HG03064 (cell line): ENCODE results near the gene MEPE.

Experiments used
- ATAC-seq: cut with Tn5 transposase; IDR thresholded peaks from one replicate; pipeline ENCODE4 v1.9.1; 2021; ENCODE audit warnings: low read depth; ENCODE audit not compliant: unreplicated experiment

MEPE gene, protein sequence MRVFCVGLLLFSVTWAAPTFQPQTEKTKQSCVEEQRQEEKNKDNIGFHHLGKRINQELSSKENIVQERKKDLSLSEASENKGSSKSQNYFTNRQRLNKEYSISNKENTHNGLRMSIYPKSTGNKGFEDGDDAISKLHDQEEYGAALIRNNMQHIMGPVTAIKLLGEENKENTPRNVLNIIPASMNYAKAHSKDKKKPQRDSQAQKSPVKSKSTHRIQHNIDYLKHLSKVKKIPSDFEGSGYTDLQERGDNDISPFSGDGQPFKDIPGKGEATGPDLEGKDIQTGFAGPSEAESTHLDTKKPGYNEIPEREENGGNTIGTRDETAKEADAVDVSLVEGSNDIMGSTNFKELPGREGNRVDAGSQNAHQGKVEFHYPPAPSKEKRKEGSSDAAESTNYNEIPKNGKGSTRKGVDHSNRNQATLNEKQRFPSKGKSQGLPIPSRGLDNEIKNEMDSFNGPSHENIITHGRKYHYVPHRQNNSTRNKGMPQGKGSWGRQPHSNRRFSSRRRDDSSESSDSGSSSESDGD

GRCh38 chr4:87832669-87833068 is at the start of gene MEPE:
MEPE (plus strand) TSS chr4:87832969; CDS start chr4:87834715, 1,746 bp downstream.
- ATAC-seq = no peak

DNA sequence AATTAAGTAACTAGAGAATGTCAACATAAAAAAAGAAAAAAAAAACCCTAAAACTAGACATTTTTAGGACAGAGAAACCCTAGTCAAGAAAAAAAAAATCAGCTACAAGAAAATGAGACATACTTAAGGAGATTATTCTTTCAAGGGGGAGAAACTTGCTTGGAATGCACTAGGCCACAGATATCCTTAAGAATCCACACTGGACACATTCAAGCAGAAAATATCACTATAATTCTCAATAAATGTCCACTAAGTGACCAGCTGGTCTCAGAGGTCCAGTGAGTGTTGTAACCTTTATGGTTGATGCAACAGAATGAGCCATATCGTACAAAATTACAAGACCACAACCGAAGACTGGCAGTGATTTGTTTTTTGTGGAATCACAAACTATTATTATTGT is 49.0 kb upstream of the MEPE start:
- no peak for ATAC-seq

DNA sequence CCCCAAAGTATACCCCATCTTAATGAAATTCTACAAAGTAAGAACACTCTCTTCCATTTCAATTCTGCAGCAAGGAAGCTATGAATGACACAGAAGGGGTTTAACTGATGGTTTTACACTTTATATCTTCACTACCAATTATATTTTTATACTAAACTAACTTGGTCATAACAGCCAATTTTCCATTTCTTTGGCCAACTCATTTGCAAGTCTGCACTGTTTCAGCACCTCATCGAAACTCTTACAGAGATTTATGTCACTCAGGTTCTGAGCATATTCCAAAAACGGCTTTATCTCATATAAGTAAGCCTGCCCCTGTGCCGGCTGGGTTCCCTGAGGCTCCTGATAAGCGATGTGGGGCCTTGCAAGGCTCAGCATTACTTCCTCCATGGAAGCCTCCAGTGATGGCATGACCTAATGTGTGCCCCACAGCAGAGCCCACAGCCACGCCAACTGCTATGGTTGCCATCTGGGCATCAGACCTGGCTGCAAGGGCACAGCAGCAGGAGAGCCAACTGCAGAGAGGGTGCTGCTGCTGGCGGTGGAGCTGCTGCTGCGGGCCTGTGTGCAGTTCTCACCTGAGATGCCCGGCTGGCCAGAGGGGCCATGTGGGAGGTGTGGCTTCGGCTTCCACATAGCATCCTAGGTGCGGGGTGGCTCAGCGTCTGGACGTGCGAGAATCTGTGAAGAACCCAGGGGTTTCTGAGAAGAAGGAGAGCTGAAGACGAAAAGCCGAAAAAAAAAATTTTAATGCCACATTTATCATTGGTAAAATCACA is 46.8 kb upstream of the MEPE start:
- ATAC-seq = no peak

GRCh38 chr4:87799301-87800113 is 33.3 kb upstream of the MEPE start, which contains the start of gene IBSP:
IBSP (plus strand) TSS chr4:87799554; CDS start chr4:87802362, 2,808 bp downstream.
- no peak for ATAC-seq

DNA sequence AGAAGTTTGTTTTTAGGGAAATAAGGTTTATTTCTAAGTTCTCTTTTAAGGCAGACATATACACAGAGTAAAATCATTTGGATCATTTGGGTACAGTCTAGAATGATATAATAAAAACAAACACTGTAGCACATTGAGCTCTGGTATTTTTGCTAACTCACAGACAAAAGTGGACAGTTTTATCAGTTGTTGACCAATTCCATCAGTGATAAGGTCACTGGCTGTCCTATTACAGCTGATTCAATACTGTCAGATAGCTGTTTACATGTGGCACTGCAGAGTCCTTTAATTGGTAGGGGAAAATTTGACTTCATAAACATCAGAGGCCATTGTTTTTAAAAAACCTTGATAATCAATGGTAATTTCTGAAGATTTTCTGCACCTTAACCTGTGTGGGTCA is 29.9 kb upstream of the MEPE start:
- no peak for ATAC-seq

- no peak for ATAC-seq
These were observed 29.3 kb upstream of the MEPE start for GRCh38 chr4:87803421-87803820.

DNA sequence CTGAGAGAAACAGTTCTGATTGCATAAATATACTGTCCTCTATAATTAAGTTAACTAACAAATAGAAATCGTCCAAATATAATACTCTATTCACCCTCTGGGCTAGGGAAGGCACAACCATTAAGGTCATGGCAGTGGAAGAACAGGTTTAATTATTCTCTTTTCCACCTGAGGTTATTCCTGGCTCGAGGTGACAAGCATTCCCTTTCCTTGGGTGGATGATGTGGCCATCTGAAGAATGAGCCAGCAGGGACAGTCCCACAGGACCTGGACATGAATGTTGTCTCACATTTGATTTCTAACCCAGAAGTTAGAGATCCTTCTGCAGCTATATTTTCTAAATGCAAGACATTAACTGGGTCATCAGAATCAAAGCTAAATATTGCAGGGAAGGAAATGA is 27.9 kb upstream of the MEPE start:
- ATAC-seq = no peak

GRCh38 chr4:87805971-87806370 is 26.8 kb upstream of the MEPE start:
- ATAC-seq = no peak

DNA sequence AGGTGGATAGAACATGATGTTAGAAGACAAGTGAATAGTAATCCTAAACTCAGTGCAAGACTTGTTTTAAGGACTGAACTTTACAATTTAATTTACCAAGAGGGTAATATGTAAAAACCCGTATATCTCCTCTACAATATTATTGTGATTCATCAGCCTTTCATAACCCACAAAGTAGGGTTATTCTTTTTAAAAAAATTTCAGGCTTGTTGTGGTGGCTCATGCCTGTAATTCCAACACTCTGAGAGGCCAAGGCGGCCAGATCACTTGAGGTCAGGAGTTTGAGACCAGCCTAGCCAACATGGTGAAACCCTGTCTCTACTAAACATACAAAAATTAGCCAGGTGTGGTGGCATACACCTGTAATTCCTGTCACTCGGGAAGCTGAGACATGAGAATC is 26.2 kb upstream of the MEPE start:
- no peak for ATAC-seq

DNA sequence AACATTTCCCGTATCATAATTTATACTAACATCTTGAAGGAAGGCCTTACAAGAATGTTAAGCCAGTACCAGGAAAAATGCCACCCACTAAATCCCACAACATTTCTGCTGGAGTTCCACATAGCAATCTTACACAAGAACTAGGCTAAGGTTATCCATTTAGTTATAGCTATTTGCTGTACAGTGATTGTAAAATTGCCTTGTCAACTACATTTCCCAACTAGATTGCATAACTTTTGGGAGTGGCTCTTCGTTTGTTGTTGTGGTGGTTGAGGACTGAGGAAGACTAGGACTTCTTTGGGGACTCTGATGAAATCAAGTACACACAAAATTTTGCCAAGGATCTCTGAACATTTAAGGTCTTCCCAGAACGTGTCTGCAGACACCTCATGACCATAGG is 25.4 kb upstream of the MEPE start:
- ATAC-seq = no peak

DNA sequence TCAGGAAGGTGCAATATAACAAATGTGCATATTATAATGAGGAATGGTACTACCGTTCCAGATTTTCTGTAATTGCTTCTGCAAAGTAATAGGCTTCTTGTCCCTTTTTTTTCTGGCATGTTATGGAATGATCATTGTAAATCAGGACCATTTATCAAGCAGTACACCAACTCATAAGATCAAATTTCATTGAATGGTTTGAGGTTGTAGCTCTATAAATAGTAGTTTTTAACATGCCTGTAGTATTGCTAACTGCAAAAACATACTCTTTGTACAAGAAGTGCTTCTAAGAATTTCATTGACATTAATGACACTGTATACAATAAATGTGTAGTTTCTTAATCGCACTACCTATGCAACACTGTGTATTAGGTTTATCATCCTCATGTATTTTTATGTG is 20.8 kb upstream of the MEPE start:
- ATAC-seq = no peak

- no peak for ATAC-seq
These were observed 13.4 kb upstream of the MEPE start for GRCh38 chr4:87819281-87819919.

DNA sequence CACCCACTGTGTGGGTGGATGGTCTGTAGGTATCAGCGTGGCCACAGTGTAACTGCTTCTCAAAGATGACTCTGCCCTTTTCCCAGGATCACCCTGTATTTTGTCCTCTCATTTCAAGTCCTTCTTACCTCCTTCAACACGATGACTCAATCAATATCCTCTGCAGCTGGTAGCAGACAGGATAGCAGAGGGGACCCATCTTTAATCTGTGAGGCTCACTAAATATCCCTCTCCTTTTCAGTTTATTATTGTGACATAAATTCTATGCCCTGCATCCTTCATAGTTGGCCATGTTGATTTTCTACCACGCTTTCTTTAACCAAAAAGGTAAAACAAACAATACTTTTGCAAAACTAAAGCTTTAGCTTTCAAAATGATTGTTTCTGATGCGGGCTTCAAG is 9.6 kb upstream of the MEPE start:
- no peak for ATAC-seq

DNA sequence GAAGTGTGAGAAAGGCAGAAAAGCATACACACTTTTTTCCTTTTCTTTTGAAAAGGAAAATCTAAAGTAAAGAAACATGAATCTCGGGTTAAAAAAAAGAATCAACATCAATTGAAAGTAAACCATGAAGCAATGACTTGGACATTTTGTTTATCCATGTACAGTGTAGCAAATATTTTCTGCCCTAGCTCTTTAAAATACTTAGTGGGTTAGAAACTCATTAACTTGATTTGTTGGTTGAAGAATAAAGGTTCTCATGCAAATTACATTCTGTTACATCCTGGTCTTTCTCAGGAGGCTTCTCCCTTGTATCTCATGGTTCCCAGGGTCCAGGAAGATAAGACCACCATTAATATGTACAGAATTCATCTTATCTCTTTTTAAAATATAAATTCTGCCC is 9.0 kb upstream of the MEPE start:
- ATAC-seq = no peak

- ATAC-seq = no peak
These were observed 8.4 kb upstream of the MEPE start for GRCh38 chr4:87824352-87824751.

GRCh38 chr4:87834401-87834800 is 1.6 kb downstream of the MEPE start:
- ATAC-seq = no peak

DNA sequence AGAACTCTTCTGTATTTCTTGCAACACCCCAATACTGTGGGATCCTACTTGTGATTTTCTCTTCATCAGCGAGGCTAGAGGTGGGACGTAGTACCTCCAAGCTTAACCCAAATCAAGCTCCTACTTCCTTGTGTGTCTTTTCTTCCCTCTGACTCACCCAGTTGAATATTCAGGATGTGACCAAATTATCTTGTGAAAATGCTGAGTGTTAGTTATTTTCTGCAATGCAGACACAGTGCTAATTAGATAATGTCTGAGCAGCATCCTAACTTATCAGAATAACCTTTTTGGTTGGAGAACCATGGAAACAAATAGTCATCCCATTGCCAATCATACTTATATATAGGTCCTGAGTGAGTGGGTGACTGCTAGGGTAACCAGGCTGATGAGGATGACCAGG is 2.4 kb downstream of the MEPE start:
- no peak for ATAC-seq

DNA sequence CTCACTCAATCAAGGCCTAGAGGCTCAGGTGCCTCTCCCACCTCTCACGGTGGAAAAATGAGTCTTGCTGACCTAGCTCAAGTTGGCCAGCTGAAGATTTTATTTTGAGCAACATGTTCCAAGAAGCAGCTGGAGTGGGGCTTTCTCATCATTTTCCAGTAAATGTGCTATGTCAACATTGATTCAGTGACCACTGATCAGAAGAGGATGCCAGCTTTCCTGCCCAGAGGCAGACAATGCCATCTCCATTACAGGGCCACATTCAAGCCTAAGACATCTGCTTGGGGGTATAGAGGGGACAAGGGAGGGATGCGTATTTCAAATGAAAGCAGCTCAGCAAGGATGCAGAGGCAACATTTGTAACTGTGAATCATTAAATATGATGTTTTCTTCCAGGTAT is 3.0 kb downstream of the MEPE start:
- no peak for ATAC-seq

- ATAC-seq = no peak
These were observed 5.4 kb downstream of the MEPE start for GRCh38 chr4:87838205-87838604.

DNA sequence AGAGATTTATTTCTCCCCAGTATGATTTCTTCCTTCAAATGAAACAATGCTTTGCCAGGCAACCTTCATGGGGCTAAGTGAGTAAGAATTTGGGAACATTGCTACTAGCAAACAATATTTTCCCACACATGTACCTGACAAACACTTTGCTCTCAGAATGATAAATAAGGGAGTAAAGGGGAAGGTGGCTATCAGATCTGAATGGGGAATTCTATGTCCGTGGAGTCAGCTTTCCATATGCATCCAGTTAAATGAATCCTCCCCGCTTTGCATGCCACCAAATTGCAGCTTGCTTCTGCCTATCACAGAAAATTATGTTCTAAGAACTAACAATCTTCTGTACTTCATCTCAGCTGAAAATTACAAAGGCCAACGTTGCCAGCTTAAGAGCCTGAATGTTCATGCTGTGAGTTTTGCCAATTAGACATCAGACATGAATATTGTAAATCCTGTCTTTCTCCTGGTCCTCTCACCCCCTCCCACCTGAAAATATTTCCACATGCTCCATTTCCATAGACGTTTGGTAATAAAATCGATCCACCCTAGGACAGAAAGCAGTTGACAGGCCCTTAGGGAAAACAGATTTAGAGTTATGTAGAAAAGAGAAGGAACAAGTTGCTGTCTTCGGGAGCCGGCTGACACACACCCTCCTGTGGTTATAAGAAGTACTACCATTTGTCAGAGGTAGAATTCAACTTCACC is 6.3 kb downstream of the MEPE start:
- ATAC-seq = no peak
